ENCODE data around the gene BTBD9.

- no peak for TF ChIP-seq MYC (CRISPR knock-in tag; IDR thresholded peaks at IDR 0.05; ENCODE audit: borderline replicate concordance)
- TF ChIP-seq ZBTB7A (CRISPR knock-in tag; IDR thresholded peaks at IDR 0.05): no peak
- TF ChIP-seq ELF1 (CRISPR knock-in tag; IDR thresholded peaks at IDR 0.05): no peak
- TF ChIP-seq CREB3 (CRISPR knock-in tag; IDR thresholded peaks at IDR 0.05): no peak
- no peak for TF ChIP-seq ZNF446 (CRISPR knock-in tag; IDR thresholded peaks at IDR 0.05)
- no peak for TF ChIP-seq PTBP1 (IDR thresholded peaks at IDR 0.05; ENCODE audit: low read depth, low read length, poor library complexity, severe bottlenecking)
- TF ChIP-seq POLR2A (IDR thresholded peaks at IDR 0.05; ENCODE audit: insufficient read depth in 1 of 2, low read depth in 2 of 2, low read length in 2 of 2): no peak
- no peak for TF ChIP-seq TP53 (CRISPR knock-in tag; conservative IDR thresholded peaks at IDR 0.05)
- no peak for TF ChIP-seq ZNF891 (CRISPR knock-in tag; IDR thresholded peaks at IDR 0.05)
- no peak for TF ChIP-seq CTCF (CRISPR knock-in tag; IDR thresholded peaks at IDR 0.05)
These were observed 464.8 kb downstream of the BTBD9 start for GRCh38 chr6:38174806-38175495.
